ENCODE measurements around the gene SHF.

- TF ChIP-seq EZH2 (IDR thresholded peaks at IDR 0.05; ENCODE audit: low read length, missing control alignments) (peak; percentile 77), CTCF (conservative IDR thresholded peaks at IDR 0.05 in 1 of 2, IDR thresholded peaks at IDR 0.05 in 1 of 2; ENCODE audit: low read depth in 1 of 2, low read length in 2 of 2) (no peak)
Measured at GRCh38 chr15:45186771-45187577, 792 bp downstream of the SHF start.
